Natural killer cell (primary cell): Measurements from ENCODE around the gene SULT1B1. TPM values are rescaled to one million over a fixed set of nuclear protein-coding genes. Genes with fewer than 3 reads are reported as not detected.

Experiments used
- ATAC-seq, 3 donors: fragments of 150-1000 bp in 2 of 3; fragments of 200-7000 bp in 1 of 3; cut with Tn5 transposase; 1 replicate in 1 of 3; 2 replicates in 2 of 3; pipeline ENCODE4 v1.10.0; 2021; ENCODE audit warnings: mild to moderate bottlenecking in 2 of 3, moderate library complexity in 2 of 3
- DNase-seq, 2 donors: peaks; one replicate each; pipeline versions ENCODE4 v3.0.0 to v3.0.0-alpha.2; 2013 to 2021; ENCODE audit warnings: mixed read lengths in 1 of 2
- H3K27ac ChIP-seq: one replicate; pipeline ENCODE4 v1.5.1; 2013; ENCODE audit warnings: mild to moderate bottlenecking, low read length
- H3K27me3 ChIP-seq: one replicate; pipeline ENCODE4 v1.6.1; 2013; ENCODE audit warnings: low read length; ENCODE audit not compliant: control insufficient read depth, insufficient read depth
- H3K36me3 ChIP-seq: one replicate; pipeline ENCODE4 v1.6.1; 2013; ENCODE audit warnings: low read length; ENCODE audit not compliant: control insufficient read depth, insufficient read depth
- H3K4me1 ChIP-seq: one replicate; pipeline ENCODE4 v1.6.1; 2013; ENCODE audit warnings: low read length; ENCODE audit not compliant: control insufficient read depth, insufficient read depth
- H3K4me3 ChIP-seq: one replicate; pipeline ENCODE4 v1.5.1; 2013; ENCODE audit warnings: low read length
- H3K9me3 ChIP-seq: one replicate; pipeline ENCODE4 v1.6.1; 2013; ENCODE audit warnings: low read length; ENCODE audit not compliant: control insufficient read depth, insufficient read depth
- H3K27ac Mint-ChIP-seq, 2 donors: one replicate each; pipeline ENCODE4 v1.8.0; 2022; ENCODE audit warnings: mild to moderate bottlenecking in 2 of 2, mixed read lengths in 2 of 2, moderate library complexity in 1 of 2
- H3K27me3 Mint-ChIP-seq, 2 donors: one replicate each; pipeline ENCODE4 v1.8.0; 2022; ENCODE audit warnings: low read depth in 2 of 2, mixed read lengths in 2 of 2
- H3K36me3 Mint-ChIP-seq: one replicate; pipeline ENCODE4 v1.8.0; 2022; ENCODE audit warnings: mixed read lengths
- H3K4me1 Mint-ChIP-seq, 2 donors: one replicate each; pipeline ENCODE4 v1.8.0; 2022; ENCODE audit warnings: mixed read lengths in 2 of 2
- H3K4me3 Mint-ChIP-seq: one replicate; pipeline ENCODE4 v1.8.0; 2022; ENCODE audit warnings: mild to moderate bottlenecking, moderate library complexity, mixed read lengths
- H3K9me3 Mint-ChIP-seq, 2 donors: one replicate each; pipeline ENCODE4 v1.8.0; 2022; ENCODE audit warnings: mixed read lengths in 2 of 2
- WGBS: methylation state at CpG from one replicate; pipeline ENCODE4 v1.1.7; 2013; ENCODE audit warnings: missing lambda C conversion rate; ENCODE audit not compliant: insufficient coverage; 5-methylcytosine and 5-hydroxymethylcytosine counted together
- intact Hi-C: fragments of 100-400 bp; cut with micrococcal nuclease; formaldehyde crosslinking; loops from one replicate; pipeline ENCODE4 v1.14.2; 2022
- total RNA-seq, 4 donors: library from RNA; stranded (reverse); fragments of 120-200 nt in 1 of 4; gene quantifications; one replicate each; pipeline versions ENCODE4 v1.2.3 to v1.2.4, GENCODE V29; 2013 to 2022
- TF ChIP-seq, protein P1 (sequence below): fragments of 200-600 bp; IDR thresholded peaks from one replicate; pipeline ENCODE4 v1.8.0; 2022; ENCODE audit warnings: antibody characterized with exemption

Gene SULT1B1
- total RNA-seq, 3 donors from 2014 or later (not counting 1 experiment from before 2014, with no cell fraction given) = 11.9 to 24.6 (median 24.5) TPM

DNA sequence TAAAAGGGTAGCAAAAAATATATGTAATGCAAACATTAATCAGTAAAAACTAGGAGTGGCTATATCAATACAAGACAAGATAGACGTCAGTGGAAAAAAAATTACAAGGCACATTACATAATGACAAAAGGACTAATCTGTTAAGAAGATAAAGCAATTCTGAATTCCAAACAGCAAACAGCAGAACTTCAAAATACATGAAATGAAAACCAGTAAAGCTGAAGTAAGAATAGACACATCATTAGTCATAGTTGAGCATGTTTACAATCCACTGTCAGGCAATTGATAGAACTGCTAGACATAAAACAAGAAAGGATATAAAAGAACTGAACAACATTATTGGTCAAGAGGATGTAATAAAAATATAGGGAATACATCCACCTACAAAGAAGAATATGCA lies 12.2 kb downstream of the SULT1B1 start:
- H3K4me1 ChIP-seq = no peaks in the 10 kb centered on the region
- H3K36me3 ChIP-seq = no peaks in the 10 kb centered on the region
- peaks cover 44% of the 10 kb centered on the region for H3K36me3 Mint-ChIP-seq
- no peak overlapping the region for H3K4me3 Mint-ChIP-seq
- no peaks in the 10 kb centered on the region for H3K27me3 ChIP-seq
- no peaks in the 10 kb centered on the region for H3K27me3 Mint-ChIP-seq
- DNase-seq = no peak
- no CpG with 5 or more reads among the region's 1 CpG for WGBS
- peaks cover 12 to 17% of the 10 kb centered on the region in 2 donors for H3K4me1 Mint-ChIP-seq
- H3K9me3 ChIP-seq = peaks cover 12% of the 10 kb centered on the region
- peaks cover 4 to 18% of the 10 kb centered on the region in 2 donors for H3K9me3 Mint-ChIP-seq
- TF ChIP-seq, protein P1, sequence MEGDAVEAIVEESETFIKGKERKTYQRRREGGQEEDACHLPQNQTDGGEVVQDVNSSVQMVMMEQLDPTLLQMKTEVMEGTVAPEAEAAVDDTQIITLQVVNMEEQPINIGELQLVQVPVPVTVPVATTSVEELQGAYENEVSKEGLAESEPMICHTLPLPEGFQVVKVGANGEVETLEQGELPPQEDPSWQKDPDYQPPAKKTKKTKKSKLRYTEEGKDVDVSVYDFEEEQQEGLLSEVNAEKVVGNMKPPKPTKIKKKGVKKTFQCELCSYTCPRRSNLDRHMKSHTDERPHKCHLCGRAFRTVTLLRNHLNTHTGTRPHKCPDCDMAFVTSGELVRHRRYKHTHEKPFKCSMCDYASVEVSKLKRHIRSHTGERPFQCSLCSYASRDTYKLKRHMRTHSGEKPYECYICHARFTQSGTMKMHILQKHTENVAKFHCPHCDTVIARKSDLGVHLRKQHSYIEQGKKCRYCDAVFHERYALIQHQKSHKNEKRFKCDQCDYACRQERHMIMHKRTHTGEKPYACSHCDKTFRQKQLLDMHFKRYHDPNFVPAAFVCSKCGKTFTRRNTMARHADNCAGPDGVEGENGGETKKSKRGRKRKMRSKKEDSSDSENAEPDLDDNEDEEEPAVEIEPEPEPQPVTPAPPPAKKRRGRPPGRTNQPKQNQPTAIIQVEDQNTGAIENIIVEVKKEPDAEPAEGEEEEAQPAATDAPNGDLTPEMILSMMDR = no peak
- ATAC-seq = no peak
- no peak overlapping the region for H3K27ac Mint-ChIP-seq
- H3K4me3 ChIP-seq = no peak overlapping the region
- intact Hi-C loops = no loop called here
- no peak overlapping the region for H3K27ac ChIP-seq

DNA sequence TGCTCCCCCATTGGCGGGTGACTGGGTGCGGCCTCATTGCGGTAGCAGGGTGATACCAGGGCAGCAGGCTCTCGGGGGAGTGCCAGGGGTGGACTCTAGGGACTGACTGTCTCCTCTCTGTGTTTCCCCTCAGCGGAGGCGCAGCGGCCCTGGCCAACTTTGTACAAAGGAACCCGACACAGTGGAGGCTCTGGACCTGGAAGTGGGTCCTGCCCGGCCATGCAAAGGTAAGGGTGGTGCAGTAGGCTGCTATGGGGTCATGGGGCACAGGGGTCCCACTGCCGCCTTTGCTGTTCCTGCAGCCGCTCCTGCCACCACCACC lies 16.3 kb downstream of the SULT1B1 start:
- no peak for DNase-seq
- peaks cover 49% of the 10 kb centered on the region for H3K36me3 Mint-ChIP-seq
- H3K27me3 ChIP-seq = no peaks in the 10 kb centered on the region
- ATAC-seq = no peak
- no peaks in the 10 kb centered on the region for H3K4me1 ChIP-seq
- no peak overlapping the region for H3K27ac Mint-ChIP-seq
- H3K9me3 Mint-ChIP-seq = peaks cover 4 to 24% of the 10 kb centered on the region in 2 donors
- no peaks in the 10 kb centered on the region for H3K27me3 Mint-ChIP-seq
- TF ChIP-seq, protein P1 = no peak
- H3K27ac ChIP-seq = no peak overlapping the region
- intact Hi-C loops = no loop called here
- no peaks in the 10 kb centered on the region for H3K36me3 ChIP-seq
- peaks cover 0 to 12% of the 10 kb centered on the region in 2 donors for H3K4me1 Mint-ChIP-seq
- H3K4me3 ChIP-seq = no peak overlapping the region
- H3K9me3 ChIP-seq = peaks cover 18% of the 10 kb centered on the region
- WGBS = 96% methylated on average over 10 of the region's 11 CpGs
- no peak overlapping the region for H3K4me3 Mint-ChIP-seq

DNA sequence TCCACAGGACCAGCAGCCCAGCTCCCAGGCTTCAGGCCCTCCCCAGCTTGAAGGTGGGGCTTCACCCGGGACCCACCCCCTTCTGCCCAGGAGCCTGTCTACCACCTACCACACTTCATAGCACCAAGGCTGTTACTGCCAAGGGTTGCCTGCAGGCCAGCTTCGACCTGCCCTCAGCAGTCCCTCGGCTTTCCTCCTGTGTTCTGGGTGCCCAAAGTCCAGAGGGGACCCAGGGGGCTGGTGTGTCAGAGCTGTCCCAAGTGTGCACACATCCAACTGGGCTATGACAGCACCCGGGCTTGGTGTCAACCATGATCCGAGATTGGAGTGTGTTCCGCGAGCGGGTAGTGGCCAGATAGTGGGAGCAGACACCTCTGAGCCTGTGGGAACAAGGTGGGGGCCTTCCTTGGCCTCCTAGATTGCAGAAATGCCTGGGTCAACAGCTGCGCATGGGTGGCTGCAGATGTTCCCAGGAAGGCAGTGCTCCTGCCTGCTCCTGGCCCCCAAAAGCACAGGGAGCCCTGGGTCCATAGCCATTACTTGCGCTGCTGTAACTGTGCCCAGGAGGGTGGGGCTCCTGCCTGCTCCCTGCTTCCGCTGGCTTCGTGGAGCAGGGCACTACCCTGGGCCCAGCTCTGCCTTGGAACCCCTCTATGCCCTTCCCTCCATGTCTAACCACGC lies 16.8 kb downstream of the SULT1B1 start:
- H3K27me3 ChIP-seq = no peaks in the 10 kb centered on the region
- H3K4me3 Mint-ChIP-seq = no peak overlapping the region
- no peak for DNase-seq
- H3K4me3 ChIP-seq = no peak overlapping the region
- intact Hi-C loops = no loop called here
- H3K9me3 ChIP-seq = peaks cover 18% of the 10 kb centered on the region
- H3K4me1 ChIP-seq = no peaks in the 10 kb centered on the region
- no peak for ATAC-seq
- H3K27ac Mint-ChIP-seq = no peak overlapping the region
- 83% methylated on average over 13 of the region's 13 CpGs for WGBS
- TF ChIP-seq, protein P1 = no peak
- peaks cover 47% of the 10 kb centered on the region for H3K36me3 Mint-ChIP-seq
- H3K4me1 Mint-ChIP-seq = peaks cover 0 to 17% of the 10 kb centered on the region in 2 donors
- no peaks in the 10 kb centered on the region for H3K36me3 ChIP-seq
- H3K9me3 Mint-ChIP-seq = peaks cover 4 to 23% of the 10 kb centered on the region in 2 donors
- H3K27ac ChIP-seq = no peak overlapping the region
- no peaks in the 10 kb centered on the region for H3K27me3 Mint-ChIP-seq

DNA sequence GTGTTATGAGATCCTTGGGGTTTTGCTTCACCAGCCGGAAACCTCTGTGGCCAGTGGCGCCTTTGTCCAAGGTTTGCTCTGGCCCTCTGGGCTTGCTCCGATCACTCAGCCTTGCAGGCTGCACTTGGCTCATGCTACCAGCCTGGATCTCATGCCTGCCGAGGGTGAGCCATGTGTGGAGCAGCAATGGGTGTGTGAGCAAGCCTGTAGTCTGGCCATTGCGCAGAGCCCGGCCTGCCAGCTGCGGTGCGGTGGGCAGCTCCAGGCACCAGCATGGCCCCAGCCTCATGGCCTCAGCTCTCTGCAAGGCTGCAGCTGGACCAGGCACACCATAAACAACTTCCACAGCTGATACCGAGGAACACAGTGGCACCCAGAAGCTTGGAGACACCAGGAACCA lies 17.8 kb downstream of the SULT1B1 start:
- peaks cover 4 to 21% of the 10 kb centered on the region in 2 donors for H3K9me3 Mint-ChIP-seq
- Histone ChIP-seq H3K4me1 (no peaks in the 10 kb centered on the region), H3K4me3 (no peak overlapping the region), H3K27me3 (no peaks in the 10 kb centered on the region), H3K27ac (no peak overlapping the region), H3K9me3 (peaks cover 18% of the 10 kb centered on the region), H3K36me3 (no peaks in the 10 kb centered on the region)
- ATAC-seq (no peak), DNase-seq (no peak)
- peaks cover 37% of the 10 kb centered on the region for H3K36me3 Mint-ChIP-seq
- WGBS = 96% methylated on average over 9 of the region's 9 CpGs
- H3K27ac Mint-ChIP-seq = no peak overlapping the region
- intact Hi-C loops = no loop called here
- H3K4me3 Mint-ChIP-seq = no peak overlapping the region
- H3K27me3 Mint-ChIP-seq = no peaks in the 10 kb centered on the region
- H3K4me1 Mint-ChIP-seq = peaks cover 6 to 25% of the 10 kb centered on the region in 2 donors
- TF ChIP-seq, protein P1 = no peak
